Measurements from ENCODE around the gene CDK5RAP2. TPM values are rescaled to one million over a fixed set of nuclear protein-coding genes. Genes with fewer than 3 reads are reported as not detected.
A peak's percentile ranks its signal among the peaks of the same experiment; 100 is the strongest.
"Not testable (repeated sequence)": the region's sequence is repeated elsewhere in the genome, so short reads cannot be mapped to it uniquely, and the experiment has no call there.

The CDK5RAP2 gene
- total RNA-seq, 1 donor from 2014 or later = 76.8 TPM

DNA sequence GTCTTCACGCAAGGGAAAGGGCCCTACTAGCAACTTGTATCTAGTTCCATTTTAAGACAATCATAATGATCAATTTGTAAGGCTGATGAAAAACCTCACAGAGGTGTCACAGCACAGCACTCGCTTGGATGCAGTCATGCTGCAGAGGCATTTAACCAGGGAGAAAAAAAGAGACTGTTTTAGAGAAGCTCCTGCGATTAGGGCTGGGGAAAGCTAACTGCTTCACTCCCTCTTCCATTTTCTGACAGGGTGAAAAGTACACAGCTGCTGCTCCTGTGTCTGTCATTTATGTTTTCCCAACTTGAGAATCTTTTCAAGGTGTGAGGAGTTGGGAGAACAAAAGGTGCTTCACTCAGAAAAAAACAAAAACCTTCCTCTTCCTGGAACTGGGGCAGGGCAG is 106.4 kb downstream of the CDK5RAP2 start:
- Mint-ChIP-seq H3K9me3 (ENCODE audit: low read depth) (no peaks in the 10 kb centered on the region), H3K36me3 (ENCODE audit: insufficient read depth) (peaks cover 6% of the 10 kb centered on the region), H3K4me1 (ENCODE audit: low read depth) (no peaks in the 10 kb centered on the region), H3K27me3 (no peaks in the 10 kb centered on the region), H3K4me3 (ENCODE audit: low read depth) (no peak overlapping the region), H3K27ac (peak overlapping the region; percentile 6)
- DNase-seq (ENCODE audit: low spot score, unreplicated experiment) = no peak
- TF ChIP-seq, protein P1, sequence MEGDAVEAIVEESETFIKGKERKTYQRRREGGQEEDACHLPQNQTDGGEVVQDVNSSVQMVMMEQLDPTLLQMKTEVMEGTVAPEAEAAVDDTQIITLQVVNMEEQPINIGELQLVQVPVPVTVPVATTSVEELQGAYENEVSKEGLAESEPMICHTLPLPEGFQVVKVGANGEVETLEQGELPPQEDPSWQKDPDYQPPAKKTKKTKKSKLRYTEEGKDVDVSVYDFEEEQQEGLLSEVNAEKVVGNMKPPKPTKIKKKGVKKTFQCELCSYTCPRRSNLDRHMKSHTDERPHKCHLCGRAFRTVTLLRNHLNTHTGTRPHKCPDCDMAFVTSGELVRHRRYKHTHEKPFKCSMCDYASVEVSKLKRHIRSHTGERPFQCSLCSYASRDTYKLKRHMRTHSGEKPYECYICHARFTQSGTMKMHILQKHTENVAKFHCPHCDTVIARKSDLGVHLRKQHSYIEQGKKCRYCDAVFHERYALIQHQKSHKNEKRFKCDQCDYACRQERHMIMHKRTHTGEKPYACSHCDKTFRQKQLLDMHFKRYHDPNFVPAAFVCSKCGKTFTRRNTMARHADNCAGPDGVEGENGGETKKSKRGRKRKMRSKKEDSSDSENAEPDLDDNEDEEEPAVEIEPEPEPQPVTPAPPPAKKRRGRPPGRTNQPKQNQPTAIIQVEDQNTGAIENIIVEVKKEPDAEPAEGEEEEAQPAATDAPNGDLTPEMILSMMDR (IDR thresholded peaks at IDR 0.05; ENCODE audit: unreplicated experiment) = no peak

DNA sequence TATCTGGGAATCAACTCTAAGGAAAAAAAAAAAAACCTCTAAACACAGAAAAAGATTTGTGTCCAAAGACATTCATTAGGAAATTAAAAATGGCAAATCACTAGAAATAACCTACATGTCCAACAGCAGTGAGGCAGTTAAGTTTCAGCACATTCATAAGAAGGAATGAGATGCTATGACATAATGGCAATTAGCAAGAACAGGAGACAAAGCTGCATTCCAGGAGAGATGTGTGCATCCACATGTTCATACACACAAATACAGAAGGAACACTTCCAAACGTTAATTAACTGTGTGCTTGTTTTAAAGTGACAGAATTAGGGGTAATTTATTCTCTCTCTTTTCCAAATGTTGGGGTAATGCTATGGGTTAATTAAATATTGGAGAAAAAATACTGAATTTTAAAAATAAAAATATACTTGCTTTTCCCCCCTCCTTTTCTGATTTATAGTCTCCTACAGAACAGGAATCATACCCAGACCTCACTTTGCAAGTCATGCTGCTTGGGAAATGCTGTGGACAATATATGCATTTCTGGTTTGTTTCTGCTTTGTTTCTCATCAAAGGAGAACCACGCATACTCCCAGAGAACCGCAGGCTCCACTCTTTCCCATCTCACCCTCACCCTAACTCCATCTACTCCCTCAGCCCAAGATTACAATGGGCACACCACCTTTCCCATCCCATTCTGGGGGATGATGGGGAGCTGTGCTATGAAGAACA is 114.1 kb downstream of the CDK5RAP2 start:
- Mint-ChIP-seq H3K27me3 (no peaks in the 10 kb centered on the region), H3K9me3 (ENCODE audit: low read depth) (no peaks in the 10 kb centered on the region), H3K27ac (no peak overlapping the region), H3K36me3 (ENCODE audit: insufficient read depth) (peaks cover 20% of the 10 kb centered on the region), H3K4me3 (ENCODE audit: low read depth) (no peak overlapping the region), H3K4me1 (ENCODE audit: low read depth) (no peaks in the 10 kb centered on the region)
- no peak for DNase-seq (ENCODE audit: low spot score, unreplicated experiment)
- TF ChIP-seq, protein P1 (IDR thresholded peaks at IDR 0.05; ENCODE audit: unreplicated experiment) = no peak

DNA sequence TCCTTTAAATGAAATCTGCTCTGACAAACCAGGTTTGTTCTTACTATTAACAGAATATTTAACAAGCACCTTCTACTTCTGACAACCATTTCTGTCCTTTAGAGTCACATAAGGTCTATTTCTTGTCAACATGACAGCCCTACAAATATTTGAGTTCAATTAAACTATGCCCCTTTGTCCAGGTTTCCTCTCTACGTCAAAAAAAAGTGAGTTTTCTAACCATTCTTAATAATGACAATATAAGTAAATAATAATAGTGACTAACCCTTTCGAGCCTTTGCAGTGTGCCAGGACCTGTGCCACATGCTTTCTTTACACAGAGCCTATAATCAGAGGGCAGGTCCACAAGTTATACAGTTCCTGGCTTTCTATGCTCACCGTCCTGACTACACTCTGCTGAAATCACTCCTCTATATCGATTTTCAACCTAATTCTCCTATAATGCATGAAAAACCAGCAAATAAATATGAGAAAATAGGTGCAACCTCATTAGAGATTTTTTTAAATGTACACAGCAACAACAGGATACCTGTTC is 115.0 kb downstream of the CDK5RAP2 start:
- Mint-ChIP-seq H3K27ac (no peak overlapping the region), H3K36me3 (ENCODE audit: insufficient read depth) (peaks cover 20% of the 10 kb centered on the region), H3K27me3 (no peaks in the 10 kb centered on the region), H3K4me1 (ENCODE audit: low read depth) (no peaks in the 10 kb centered on the region), H3K9me3 (ENCODE audit: low read depth) (no peaks in the 10 kb centered on the region), H3K4me3 (ENCODE audit: low read depth) (no peak overlapping the region)
- TF ChIP-seq, protein P1 (IDR thresholded peaks at IDR 0.05; ENCODE audit: unreplicated experiment) = no peak
- no peak for DNase-seq (ENCODE audit: low spot score, unreplicated experiment)

DNA sequence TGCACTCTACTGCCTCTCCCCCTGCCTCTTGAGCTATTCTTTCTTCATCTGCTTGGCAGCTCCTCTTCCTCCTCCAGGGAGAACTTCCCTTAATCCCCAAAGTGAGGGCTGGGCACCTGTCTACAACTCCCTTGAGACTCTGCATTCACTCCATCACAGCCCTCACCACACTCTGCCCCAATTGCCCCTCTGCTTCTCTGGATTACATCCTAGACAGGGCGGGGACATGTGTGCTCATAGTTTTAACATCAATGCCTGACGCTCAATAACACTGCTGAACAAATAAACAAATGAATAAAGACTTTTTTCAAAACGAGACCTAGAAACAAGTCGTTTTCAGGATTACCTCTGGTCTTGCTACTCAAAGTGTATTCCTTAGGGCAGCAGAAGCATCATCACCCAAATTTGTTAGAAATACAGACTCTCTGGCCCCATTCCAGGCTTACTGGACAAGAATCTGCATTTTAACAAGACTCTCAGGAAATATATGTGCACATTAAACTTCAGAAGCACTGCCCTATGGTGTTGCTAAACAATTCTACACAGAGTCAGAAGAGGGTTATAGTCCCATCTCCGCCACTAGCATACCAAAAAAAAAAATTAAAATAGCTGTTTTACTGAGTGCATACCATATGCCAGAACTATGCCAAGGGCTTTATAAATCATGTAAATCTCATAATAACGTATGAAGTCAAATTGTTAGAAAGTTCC is 115.6 kb downstream of the CDK5RAP2 start:
- Mint-ChIP-seq H3K4me1 (ENCODE audit: low read depth) (peaks cover 2% of the 10 kb centered on the region), H3K27ac (no peak overlapping the region), H3K9me3 (ENCODE audit: low read depth) (no peaks in the 10 kb centered on the region), H3K27me3 (no peaks in the 10 kb centered on the region), H3K4me3 (ENCODE audit: low read depth) (no peak overlapping the region), H3K36me3 (ENCODE audit: insufficient read depth) (peaks cover 20% of the 10 kb centered on the region)
- DNase-seq (ENCODE audit: low spot score, unreplicated experiment) = no peak
- TF ChIP-seq, protein P1 (IDR thresholded peaks at IDR 0.05; ENCODE audit: unreplicated experiment) = no peak

DNA sequence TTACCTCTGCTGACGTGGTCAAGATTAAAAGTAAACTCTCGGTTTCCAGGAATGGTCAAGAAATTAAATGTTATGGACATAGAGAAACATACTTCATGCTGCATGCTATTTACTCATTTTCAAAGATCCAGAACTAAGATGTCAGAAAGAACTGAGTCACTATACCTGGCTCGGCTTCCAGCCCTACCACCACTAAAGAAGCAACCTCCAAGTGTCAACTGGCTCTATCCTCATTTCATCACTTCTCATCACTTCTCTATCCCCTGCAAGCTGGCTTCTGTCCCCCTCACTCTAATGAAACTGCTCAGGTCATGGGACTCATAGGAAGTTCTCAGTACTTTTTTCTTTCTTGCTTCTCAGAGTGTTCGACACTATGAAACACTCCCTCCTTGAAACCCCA is 116.2 kb downstream of the CDK5RAP2 start:
- H3K27ac Mint-ChIP-seq = no peak overlapping the region
- H3K9me3 Mint-ChIP-seq (ENCODE audit: low read depth) = no peaks in the 10 kb centered on the region
- DNase-seq (ENCODE audit: low spot score, unreplicated experiment) = no peak
- H3K36me3 Mint-ChIP-seq (ENCODE audit: insufficient read depth) = peaks cover 24% of the 10 kb centered on the region
- TF ChIP-seq, protein P1 (IDR thresholded peaks at IDR 0.05; ENCODE audit: unreplicated experiment) = no peak
- no peak overlapping the region for H3K4me3 Mint-ChIP-seq (ENCODE audit: low read depth)
- H3K27me3 Mint-ChIP-seq = no peaks in the 10 kb centered on the region
- peaks cover 2% of the 10 kb centered on the region for H3K4me1 Mint-ChIP-seq (ENCODE audit: low read depth)

DNA sequence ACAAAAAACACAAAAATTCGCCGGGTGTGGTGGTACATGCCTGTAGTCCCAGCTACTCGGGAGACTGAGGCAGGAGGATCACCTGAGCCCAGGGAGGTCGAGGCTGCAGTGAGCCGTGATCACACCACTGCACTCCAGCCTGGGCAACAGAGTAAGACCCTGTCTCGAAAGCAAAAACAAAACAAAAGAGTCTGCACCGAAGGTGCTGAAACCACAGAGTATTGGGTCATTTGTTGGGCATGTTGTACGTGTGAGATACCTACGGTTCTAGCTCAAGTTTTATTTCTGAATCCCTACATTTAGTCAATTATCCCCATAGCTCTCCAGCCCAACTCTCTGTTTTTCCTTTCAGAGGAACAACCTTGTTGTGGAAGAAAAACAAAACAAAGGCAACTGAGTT is 118.3 kb downstream of the CDK5RAP2 start:
- H3K9me3 Mint-ChIP-seq (ENCODE audit: low read depth); H3K27me3 Mint-ChIP-seq; H3K4me1 Mint-ChIP-seq (ENCODE audit: low read depth); DNase-seq (ENCODE audit: low spot score, unreplicated experiment); H3K4me3 Mint-ChIP-seq (ENCODE audit: low read depth); H3K27ac Mint-ChIP-seq: not testable (repeated sequence)
- H3K36me3 Mint-ChIP-seq (ENCODE audit: insufficient read depth) = peaks cover 29% of the 10 kb centered on the region
